HG03432 (cell line): Measurements from ENCODE around the gene PAM.

Source experiments
- ATAC-seq: cut with Tn5 transposase; IDR thresholded peaks from one replicate; pipeline ENCODE4 v1.9.1; 2021; ENCODE audit warnings: mild to moderate bottlenecking, moderate library complexity; ENCODE audit not compliant: unreplicated experiment

PAM gene

DNA sequence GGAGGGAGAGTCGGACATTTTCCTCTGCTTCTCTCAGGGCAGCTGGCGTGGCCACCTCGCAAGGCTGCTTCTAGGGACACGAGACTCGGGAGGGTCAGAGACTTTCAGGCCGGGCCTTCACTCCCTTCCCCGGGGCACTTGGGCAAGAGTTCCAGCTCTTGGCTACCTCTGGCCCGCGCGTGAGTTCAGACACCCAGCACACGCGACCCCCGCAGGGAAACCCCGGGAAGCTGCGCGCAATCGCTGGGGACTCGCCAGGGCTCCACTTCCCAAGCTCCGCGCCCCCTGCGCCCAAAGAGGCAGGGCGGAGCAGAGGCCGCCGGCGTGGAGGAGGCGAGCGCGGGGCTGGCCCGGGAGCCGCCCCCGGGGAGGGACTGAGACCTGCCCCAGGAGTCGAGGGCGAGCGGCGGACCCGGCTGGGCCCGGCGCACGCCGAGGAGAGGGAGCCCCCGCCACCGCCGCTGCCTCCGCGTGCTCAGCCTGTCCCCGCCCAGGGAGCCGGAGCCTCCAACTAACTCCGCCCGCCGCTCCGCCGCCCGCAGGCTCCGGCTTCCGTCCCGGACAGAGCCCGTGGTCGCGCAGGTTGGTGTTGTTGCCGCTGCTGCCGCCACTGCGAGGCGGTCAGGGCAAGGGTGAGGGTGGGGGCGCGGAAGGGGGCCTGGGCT is at the start of gene PAM:
Gene PAM, plus strand, starts transcription at position 539 of the 665 bp plus-strand sequence. CDS start 110,891 bp downstream, outside the sequence.
- peak; percentile 86 for ATAC-seq

DNA sequence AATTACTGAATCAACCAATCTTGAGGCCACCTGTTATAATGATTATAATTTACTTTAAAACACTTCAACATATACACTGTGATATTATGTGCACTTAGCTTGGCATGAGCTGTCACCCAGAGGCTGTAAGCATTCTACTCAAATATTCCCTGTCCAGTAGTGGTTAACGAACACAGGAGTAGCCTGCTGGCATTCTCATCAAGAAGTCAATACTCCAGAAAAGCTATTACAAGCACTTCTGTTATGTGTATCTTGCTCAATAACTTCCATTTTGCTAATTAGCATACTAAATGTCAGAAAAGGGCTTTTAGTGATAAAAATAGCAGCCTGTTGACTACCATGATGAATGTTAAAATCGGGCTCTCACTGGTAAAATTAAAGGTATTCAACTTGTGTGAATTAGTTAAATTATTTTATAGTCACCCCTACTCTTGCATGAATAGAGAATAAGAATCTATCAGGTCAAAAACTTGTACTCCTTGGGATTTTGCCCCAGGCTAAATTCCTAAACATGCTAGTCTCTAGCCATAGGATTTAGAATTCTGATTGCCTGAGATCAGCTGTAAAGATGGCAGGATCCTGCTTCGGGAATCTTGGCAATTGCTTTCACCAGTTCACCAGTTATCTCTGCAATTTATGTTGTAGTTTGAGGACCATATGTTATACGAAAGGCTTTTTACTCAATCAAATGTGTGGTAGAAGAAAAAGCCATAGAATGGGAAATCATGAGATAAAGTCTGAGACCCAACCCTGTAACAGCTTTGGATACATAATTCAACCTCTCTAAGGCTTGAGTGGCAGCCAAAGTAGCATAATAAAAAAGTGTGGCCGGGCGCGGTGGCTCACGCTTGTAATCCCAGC is 43.4 kb upstream of the PAM start:
- no peak for ATAC-seq

DNA sequence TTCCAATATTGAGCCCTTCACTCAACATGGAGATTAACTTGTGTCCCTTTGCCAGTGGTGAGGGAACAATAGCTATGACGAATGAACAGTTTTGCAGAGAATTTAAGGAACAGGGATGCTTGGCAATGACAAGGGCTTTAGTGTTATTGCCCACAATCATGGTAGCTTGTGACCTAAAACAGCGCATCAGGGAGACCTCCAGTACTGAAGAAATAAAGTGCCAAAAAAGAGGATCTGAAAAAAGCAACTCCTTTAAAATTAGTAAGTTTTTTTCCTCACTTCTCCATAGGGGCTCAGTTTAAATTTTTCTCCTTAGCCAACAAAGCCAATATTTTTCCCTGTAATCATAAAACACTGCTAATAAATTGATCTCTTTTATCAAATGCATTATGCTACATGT is 41.8 kb upstream of the PAM start:
- ATAC-seq = peak; percentile 5

DNA sequence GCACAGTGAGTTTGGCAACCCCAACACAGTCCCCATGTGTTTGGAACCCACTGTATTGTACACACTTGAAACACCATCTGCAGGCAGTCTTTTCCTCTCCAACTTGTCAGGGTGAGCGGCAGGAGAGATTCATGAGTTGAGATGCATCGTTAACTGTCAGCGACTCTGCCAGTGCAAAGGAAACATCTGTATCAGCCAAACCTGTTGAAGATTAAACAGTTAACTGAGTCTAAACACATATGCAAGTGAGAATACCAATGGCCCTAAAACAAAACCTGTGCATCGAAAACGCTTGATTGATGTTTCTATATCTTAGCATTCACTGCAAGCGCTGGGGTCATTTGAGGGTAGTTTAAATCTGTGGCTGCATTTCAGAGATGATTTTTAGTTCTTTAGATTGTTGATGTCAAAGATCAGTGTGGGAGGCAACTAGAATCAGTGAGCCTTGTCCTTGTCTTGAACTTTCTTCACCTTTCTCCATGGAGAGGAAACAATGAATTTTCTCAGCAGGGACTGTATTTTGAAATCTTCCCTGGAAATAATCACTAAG is 41.3 kb upstream of the PAM start:
- peak; percentile 75 for ATAC-seq

DNA sequence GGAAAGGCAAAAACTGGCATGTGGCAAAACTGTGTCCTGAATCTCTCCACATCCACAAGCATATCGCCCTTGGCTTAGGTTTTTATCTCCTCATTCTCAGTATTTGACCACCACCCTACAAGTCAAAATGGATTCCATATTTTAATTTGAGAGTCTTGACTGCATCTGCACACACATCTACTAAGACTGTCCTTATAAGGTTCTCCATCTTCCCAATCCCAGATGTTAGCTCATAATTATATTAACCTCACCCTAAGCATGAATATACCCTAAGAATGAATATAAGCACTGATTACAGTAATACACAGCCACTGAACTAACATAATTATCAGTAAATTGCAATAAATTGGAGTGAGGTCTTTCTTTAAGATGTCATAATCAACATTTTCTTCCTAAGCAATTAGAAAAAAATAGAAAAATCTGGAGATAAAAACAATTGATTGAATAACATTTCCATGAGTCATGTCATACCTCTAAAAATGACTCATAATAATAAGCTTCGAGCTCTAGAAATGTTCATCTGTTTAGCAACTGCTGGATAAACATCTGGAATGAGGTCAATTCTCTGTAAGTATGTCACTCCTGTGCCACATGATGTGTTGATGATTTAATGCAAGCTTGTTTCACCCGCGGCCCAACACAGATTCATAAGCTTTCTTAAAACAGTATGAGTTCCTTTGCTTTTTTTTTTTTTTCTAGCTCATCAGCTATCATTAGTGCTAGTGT is 39.9 kb upstream of the PAM start:
- ATAC-seq = no peak

DNA sequence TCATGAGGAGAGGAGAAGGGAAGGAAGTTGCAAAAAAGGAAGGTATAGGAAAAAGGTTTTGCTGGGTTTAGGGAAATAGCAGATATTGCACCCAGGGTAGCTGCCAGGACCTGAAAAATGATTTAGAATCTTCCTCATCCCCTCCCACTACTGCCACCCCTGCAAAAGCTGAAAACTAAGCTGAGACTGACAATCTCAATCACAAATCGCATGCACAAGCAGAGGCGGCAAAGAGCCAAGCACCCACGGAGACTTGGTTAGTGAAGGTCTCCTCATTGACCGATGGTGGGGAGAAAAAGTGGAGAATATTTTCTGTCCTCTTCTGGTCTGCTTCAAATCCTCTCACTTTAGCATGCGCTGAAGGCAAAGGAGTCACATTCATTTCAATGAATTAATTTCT is 39.1 kb upstream of the PAM start:
- no peak for ATAC-seq

DNA sequence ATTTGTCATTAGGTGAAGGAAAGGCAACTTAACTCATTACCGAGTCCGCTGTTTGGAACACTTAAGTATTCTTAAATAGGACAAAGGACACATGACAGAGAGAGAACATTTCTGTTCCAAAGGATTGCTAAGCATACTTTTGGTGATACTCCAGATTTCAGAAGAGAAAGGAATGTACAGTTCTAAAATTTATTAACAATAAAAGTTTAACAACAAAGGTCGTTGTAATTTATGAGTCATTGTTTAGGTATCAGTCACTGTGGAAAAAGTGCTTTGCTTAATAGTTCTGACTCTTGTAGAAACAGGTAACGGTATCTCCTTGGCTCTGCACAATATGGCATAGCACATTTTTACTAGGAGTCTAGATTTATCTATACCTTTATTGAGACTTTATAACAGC is 36.3 kb upstream of the PAM start:
- ATAC-seq = no peak

DNA sequence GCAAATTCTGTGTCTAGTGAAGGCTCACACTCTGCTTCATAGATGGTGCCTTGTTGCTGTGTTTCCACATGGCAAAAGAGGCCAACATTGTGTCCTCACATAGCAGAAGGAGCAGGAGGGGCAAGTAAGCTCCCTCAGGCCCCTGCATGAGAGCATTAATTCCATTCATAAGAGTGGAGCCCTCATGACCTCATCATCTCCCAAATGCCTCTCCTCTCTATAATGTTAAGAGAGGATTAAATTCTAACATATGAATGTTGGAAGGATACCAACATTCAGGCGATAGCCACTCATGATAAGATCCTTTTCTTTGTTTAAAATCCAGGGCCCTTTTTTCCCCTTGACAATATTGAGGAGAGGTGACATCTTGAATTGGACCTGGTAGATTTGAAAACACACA is 35.2 kb upstream of the PAM start:
- no peak for ATAC-seq

DNA sequence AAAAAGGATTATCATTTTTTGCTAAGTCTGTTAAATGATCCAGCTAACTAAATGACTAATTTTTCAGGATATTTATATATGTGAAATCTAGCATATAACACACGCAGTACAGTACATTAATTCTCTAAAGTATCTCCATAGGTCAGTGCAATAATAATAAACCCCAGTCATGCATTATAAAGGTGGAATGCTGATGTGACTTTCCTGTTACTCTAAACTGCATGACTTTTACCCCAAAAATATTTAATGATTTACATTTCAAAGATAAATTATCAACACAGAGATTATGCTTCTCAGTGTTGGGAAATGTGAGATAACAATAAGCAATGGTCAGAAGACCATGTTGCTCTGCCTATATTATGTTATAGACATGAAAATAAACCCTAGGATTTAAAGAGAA is 34.1 kb upstream of the PAM start:
- ATAC-seq = no peak

DNA sequence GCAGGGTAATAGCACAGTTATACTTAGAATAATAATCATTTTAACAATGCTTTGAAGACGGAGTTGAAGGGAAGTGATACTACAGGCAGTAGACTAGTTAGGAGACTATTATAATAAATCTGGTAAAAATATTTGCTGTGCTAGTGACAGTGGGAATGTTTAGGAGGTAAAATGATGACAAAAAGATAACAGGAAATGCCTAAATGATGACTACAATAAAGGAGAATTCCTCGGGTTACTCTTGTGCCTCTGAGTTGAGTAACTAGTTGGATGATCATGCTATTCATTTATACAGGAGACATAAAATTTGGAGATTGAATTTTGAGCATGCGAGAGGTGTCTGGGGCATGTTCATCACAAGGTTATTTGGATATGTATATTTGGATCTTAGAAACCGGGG is 32.2 kb upstream of the PAM start:
- no peak for ATAC-seq

DNA sequence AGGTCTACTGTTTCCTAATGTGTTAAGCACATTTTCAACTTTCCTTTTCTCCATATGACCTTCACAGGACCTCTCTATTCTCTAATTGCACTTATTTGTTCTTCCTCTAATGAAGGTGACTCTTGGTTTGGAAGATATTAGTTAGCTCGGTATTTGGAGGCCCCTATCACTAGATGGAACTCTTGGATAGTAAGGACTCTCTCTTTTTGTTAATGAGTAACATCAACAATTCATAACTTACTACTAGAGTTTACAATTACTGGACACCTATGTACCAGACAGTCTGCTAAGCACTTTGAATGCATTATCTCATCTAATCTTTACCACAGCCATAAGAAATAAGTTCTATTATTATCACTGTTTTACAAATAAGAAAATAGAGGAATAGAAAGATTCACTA is 23.4 kb upstream of the PAM start:
- no peak for ATAC-seq

DNA sequence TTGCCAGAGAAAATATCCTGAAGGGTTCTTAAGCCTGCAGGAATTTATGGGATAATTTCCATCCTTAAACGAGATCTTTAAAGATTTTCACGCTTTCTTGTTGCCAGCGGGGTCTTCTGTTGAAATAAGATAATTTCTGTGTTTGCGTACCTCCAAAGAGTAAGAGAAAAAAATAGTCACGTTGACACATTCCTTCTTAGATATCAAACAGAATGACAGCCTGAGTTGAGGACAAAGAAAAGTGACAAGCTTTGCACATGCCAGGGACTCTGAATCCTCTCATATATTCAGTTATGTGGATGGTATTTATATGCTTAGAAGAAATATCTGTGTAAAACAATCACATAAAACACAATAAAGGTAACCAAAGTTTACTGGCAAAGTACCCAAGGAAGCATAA is 21.6 kb upstream of the PAM start:
- no peak for ATAC-seq

DNA sequence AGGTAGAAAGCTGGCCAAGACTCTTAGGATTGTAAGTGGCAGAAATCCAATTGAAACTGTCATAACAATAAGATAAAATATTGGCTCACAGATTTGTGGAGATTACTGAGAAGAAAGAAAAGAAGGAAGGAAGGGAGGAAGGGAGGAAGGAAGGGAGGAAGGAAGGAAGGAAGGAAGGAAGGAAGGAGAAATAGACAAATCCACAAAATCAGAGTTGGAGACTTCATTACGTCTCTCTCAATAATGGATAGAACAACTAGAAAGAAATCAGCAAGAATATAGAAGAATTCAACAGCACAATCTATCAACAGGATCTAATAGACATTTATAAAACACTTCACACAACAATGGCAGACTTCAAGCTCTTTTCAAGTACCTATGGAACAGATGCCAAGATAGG is 17.9 kb upstream of the PAM start:
- no peak for ATAC-seq

DNA sequence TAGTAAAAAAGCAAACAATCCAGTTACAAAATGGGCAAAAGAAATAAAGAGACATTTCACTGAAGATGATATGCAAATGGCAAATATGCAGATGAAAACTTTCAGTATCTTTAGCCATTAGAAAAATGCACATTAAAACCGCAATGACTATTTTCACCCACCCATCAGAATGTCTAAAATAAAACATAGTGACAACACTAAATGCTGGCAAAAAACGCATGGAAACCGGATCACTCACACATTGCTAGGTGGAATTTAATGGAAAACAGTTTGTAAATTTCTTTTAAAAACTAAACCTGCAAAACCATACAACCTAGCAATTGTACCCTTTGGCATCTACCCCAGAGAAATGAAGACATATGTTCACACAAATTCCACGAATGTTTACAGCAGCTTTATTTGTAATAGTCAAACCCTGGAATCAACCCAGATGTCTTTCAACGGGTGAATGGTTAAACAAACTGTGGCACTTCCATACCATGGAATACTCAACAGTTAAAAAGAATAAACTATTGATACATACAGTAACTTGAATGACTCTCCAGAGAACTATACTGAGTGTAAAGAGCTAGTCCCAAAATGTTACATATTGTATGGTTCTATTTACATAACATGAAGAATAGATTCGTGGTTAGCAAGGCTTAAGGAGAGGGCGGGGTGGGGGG is 17.2 kb upstream of the PAM start:
- no peak for ATAC-seq

DNA sequence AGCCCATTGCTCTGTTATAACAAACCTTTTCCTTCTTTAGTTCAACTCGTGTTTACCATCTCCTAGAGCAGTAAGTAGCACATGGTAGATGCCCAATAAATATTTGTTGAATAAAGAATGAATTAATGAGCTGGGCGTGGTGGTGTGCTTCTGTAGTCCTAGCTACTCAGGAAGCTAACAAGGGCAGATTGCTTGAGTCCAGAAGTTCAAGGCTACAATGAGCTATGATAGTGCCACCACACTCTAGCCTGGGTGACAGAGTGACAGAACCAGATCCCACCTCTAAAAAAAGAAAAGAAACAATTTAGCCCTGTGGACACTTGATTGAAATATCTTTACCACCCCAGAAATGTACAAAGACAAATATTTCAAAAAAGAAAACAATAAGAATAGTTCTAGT is 14.6 kb upstream of the PAM start:
- ATAC-seq = no peak

DNA sequence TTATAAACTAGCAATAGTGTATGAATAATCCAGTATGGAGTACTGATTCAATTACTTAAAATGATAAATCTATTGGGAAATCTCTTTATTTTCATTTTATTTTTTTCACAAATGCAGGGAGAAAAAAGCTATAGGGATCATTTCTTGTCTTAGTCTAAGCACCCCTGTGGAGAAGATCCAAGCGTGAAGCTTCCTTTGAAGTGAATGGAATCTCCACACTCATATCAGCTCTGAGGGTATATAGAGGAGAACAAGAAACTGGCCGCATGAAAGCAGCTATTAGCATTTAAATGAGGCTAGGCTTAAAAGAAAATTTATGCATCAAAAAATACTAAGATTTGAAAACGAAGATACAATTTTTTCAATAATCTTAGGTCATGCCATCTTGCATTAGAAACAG is 12.9 kb upstream of the PAM start:
- no peak for ATAC-seq

DNA sequence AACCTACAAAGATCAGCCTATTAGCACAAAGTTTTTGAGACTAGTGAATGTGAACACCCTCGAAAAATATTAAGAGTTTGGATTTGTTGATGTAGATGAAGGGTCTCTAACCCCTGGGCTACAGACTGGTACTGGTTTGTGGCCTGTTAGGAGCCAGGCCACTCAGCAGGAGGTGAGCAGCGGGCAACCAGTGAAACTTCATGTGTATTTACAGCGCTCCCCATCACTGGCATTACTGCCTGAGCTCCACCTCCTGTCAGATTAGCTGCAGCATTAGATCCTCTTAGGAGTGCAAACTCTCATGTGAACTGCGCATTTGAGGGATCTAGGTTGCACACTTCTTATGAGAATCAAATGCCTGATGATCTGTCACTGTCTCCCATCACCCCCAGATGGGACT is 11.2 kb upstream of the PAM start:
- no peak for ATAC-seq

DNA sequence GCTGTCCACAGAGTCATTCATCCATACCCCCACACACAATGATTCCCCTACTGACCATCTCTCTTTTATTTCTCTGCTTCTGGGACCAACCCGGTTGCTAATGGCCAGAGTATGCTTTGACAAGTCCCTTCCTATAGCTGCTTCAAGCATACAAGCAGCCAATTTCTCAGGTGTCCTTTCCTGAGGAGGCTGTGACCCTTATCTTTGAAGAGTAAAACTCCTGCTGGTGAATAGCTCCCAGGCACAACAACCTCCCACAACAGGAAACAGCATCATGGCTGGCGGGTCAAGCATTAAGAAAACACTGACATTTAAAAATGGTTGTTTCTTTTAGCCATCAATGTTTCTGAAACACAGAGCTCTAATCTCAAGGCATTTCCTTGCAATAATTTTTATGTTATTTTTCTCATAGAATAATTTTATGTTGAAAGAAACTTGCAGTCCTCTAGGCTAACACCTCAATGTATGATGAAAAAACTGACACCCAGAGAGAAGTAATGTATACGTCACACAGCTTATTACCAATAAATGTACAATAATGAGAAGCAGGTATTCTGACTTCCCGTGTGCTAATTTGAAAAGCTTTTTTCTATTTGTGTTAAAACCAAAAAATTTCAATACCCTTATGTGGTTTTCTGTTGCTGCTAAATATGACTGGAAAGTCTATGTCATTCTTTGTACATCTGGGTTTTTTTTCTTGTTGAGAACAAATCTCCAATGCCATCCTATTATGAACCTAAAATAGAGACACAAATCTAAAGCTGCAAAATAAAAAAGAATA is 7.5 kb upstream of the PAM start:
- ATAC-seq = peak; percentile 59

DNA sequence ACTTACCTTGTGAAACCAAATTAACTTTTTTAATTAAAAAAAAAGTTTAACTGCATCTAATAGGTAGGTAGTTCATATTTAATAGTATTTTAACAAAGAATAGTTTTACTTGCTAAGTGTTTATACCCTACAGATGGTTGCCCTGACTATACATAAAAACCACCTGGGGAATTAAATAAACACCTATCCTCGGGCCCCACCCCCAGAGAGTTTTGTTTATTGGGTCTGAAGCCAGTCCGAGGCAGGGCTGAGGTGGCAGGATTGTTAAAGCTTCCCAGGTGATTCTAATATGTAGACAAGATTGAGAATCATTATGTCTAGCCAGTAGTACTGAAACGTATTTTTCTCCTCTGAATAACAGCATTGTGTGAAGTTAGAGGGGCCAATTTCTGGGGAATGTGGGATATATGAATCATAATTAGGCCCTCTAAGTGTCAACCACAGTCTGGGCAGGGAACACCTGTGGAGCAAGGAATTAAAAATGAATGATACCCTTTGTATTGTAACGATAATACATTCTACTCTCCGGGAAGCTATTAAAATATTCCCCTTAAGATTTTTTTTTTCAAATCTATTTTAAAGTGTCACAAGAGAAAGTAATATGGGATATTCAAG is 5.6 kb upstream of the PAM start:
- no peak for ATAC-seq
